Epithelial cell of proximal tubule (primary cell): ENCODE results near the gene FTO. TPM values are rescaled to one million over a fixed set of nuclear protein-coding genes. Genes with fewer than 3 reads are reported as not detected.

ENCODE experiments used
- DNase-seq: peaks from one replicate; pipeline ENCODE4 v3.0.0-alpha.2; 2011; ENCODE audit warnings: low read depth
- H3K4me3 ChIP-seq: 2 replicates; pipeline ENCODE4 v1.5.1; 2011; ENCODE audit warnings: low read depth, mild to moderate bottlenecking, low read length
- total RNA-seq: library from RNA; depleted of rRNA; stranded (reverse); fragments of >200 nt; gene quantifications from 2 replicates; pipeline ENCODE4 v1.2.3, GENCODE V29; 2015
- TF ChIP-seq, protein P1 (sequence below): conservative IDR thresholded peaks from 2 replicates; pipeline ENCODE4 v1.5.1; 2012; ENCODE audit warnings: low read depth, mild to moderate bottlenecking, low read length

FTO gene
- total RNA-seq, 1 donor from 2014 or later, result 62.7 TPM

DNA sequence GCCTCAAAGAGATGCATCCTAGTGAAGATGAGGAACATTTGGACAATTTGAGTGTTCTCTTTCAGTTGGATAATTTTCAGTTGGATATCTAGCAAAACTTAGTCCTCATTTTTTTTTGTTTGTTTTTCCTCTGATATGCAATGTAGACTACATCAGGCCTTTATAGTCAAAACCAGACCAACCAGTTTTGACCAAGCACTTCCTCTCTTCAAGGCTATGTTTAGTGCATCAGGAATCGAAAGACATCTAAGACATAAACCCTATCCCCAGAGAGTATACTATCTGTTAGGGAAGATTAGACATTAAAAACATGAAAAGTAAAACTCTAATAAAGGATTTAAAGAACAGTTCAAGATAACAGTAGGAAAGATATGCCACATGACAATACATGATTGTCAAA lies 326.5 kb downstream of the FTO start:
- no peak overlapping the region for H3K4me3 ChIP-seq
- no peak for DNase-seq
- TF ChIP-seq, protein P1, sequence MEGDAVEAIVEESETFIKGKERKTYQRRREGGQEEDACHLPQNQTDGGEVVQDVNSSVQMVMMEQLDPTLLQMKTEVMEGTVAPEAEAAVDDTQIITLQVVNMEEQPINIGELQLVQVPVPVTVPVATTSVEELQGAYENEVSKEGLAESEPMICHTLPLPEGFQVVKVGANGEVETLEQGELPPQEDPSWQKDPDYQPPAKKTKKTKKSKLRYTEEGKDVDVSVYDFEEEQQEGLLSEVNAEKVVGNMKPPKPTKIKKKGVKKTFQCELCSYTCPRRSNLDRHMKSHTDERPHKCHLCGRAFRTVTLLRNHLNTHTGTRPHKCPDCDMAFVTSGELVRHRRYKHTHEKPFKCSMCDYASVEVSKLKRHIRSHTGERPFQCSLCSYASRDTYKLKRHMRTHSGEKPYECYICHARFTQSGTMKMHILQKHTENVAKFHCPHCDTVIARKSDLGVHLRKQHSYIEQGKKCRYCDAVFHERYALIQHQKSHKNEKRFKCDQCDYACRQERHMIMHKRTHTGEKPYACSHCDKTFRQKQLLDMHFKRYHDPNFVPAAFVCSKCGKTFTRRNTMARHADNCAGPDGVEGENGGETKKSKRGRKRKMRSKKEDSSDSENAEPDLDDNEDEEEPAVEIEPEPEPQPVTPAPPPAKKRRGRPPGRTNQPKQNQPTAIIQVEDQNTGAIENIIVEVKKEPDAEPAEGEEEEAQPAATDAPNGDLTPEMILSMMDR, result no peak

GRCh38 chr16:54031107-54031760 lies 327.3 kb downstream of the FTO start:
- DNase-seq, result no peak
- no peak overlapping the region for H3K4me3 ChIP-seq
- TF ChIP-seq, protein P1, result no peak

DNA sequence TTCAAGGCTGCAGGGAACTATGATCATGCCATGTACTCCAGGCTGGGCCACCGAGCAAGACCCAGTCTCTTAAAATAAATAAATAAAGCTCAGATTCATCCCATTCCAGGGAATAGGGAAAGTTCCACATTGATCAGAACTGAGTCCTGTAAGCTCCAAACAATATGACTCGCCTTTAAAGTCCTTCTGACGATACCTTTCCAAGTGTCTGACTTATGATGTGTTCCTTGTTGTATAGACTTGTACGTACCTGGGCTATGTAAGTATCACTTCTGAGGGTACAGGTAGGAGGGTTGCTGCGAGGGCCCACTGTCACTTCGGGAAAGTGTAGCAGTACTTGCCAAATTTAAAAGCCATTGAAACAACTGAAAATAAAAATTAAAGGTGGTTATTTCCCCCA lies 329.8 kb downstream of the FTO start:
- TF ChIP-seq, protein P1, result no peak
- no peak overlapping the region for H3K4me3 ChIP-seq
- no peak for DNase-seq

DNA sequence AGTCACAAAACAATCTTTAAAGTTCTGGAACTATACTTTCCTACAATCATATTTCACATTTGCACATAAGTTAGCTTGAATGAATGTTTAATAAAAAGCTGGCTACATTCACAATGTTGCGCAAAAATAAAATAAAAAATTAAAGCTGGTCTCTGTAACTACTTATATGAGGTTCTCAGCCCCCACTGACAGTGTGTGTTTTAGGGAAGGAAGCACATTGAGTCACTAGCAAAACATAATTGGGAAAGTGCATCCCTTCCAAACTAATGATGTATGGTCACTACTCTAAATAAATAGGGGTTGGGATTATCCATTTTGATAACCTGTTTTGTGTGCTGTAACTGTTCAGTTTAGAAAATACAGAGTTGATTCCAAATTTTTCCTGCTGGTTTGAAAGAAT lies 330.7 kb downstream of the FTO start:
- no peak for DNase-seq

DNA sequence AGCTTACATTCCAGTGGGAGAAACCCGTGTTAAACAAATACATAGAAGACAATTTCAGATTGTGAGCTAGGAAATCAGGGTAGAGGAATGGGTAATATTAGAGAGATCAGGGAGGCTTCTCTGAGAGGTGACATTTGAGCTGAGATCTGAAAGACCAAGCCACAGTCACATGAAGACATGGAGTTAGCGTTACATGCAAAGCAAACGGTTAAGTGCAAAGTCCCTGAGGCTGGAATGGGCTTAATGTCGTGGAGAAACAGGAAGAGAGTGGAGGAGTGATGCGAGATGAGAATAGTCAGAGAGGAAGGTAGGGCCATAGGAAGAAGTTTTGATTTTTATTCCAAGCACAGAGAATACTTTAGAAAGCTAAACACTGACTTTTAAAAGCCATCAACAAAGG lies 336.5 kb downstream of the FTO start:
- TF ChIP-seq, protein P1, result no peak
- no peak for DNase-seq
- no peak overlapping the region for H3K4me3 ChIP-seq

More for the DNA sequence above, 330.7 kb downstream of the FTO start:
- no peak overlapping the region for H3K4me3 ChIP-seq
- TF ChIP-seq, protein P1, result no peak

DNA sequence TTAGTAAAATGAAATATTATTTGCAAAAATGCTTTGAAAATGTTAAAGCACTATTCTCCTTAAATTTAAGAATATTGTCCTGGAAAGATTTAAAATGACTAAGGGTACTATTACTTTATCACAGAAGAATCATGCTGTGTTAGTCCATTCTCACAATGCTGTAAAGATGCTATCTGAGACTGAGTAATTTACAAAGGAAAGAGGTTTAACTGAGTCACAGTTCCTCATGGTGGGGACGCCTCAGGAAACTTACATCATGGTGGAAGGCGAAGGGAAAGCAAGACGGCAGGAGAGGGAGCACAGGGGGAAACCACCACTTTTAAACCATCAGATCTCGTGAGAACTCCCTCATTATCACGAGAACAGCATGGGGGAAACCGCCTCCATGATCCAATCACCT lies 337.0 kb downstream of the FTO start:
- H3K4me3 ChIP-seq, result no peak overlapping the region
- DNase-seq, result no peak
- TF ChIP-seq, protein P1, result no peak
